HepG2 (cell line): ENCODE results near the gene MXRA8. TPM values are rescaled to one million over a fixed set of nuclear protein-coding genes. Genes with fewer than 3 reads are reported as not detected.

Experiments used
- BRCA1 ChIP-seq: sonication (generic); formaldehyde crosslinking; IDR thresholded peaks from 2 replicates; pipeline ENCODE4 v1.4.0; 2020; ENCODE audit warnings: missing genetic modification reagents
- FOSL1 ChIP-seq: sonication (generic); formaldehyde crosslinking; IDR thresholded peaks from 2 replicates; pipeline ENCODE4 v1.9.0; 2021; ENCODE audit warnings: missing genetic modification reagents, borderline replicate concordance
- FOXA3 ChIP-seq: IDR thresholded peaks from 2 replicates; pipeline ENCODE4 v1.6.1; 2016; ENCODE audit warnings: missing genetic modification reagents, missing compliant biosample characterization
- GZF1 ChIP-seq: sonication (generic); formaldehyde crosslinking; IDR thresholded peaks from 2 replicates; pipeline ENCODE4 v1.5.1; 2020; ENCODE audit warnings: mild to moderate bottlenecking, missing genetic modification reagents
- KLF11 ChIP-seq: IDR thresholded peaks from 2 replicates; pipeline ENCODE4 v1.6.1; 2016; ENCODE audit warnings: missing compliant biosample characterization
- MBNL3 ChIP-seq: fragments of 250-450 bp; sonication (Bioruptor Pico); conservative IDR thresholded peaks from 2 replicates; pipeline ENCODE4 v1.8.0; 2022; ENCODE audit warnings: mild to moderate bottlenecking, inconsistent platforms
- NFKB2 ChIP-seq: sonication (generic); formaldehyde crosslinking; IDR thresholded peaks from 2 replicates; pipeline ENCODE4 v1.4.0; 2020; ENCODE audit warnings: missing genetic modification reagents, borderline replicate concordance
- POLR2A ChIP-seq, 2 experiments: IDR thresholded peaks; 2 replicates each; pipeline ENCODE4 v1.6.1; 2011; ENCODE audit warnings: low read depth in 2 of 2, low read length in 2 of 2, mild to moderate bottlenecking in 1 of 2, moderate library complexity in 1 of 2; ENCODE audit not compliant: insufficient read depth in 1 of 2
- PRMT3 ChIP-seq: sonication (generic); formaldehyde crosslinking; IDR thresholded peaks from 2 replicates; pipeline ENCODE4 v1.8.1; 2022; ENCODE audit warnings: low read depth, mild to moderate bottlenecking, moderate library complexity, missing genetic modification reagents, borderline replicate concordance
- ZBTB1 ChIP-seq: sonication (generic); formaldehyde crosslinking; IDR thresholded peaks from 2 replicates; pipeline ENCODE4 v1.4.0; 2020; ENCODE audit warnings: missing genetic modification reagents, borderline replicate concordance
- ZNF432 ChIP-seq: sonication (generic); formaldehyde crosslinking; IDR thresholded peaks from 2 replicates; pipeline ENCODE4 v1.5.0; 2020; ENCODE audit warnings: missing genetic modification reagents, mild to moderate bottlenecking, borderline replicate concordance
- polyA plus RNA-seq, 8 experiments: library from polyadenylated mRNA; depleted of rRNA in 3 of 8; stranded (reverse) in 7 of 8; unstranded in 1 of 8; fragments of >200 nt; fragmentation: Illumina TruSeq in 4 of 8; extraction: Trizol in 4 of 8; gene quantifications; 2 replicates each; pipeline versions ENCODE4 v1.2.1 to v1.2.3, GENCODE V29; 2011 to 2016; ENCODE audit warnings: low read depth in 4 of 8, missing spikeins in 1 of 8, mixed read lengths in 1 of 8; ENCODE audit not compliant: insufficient read depth in 1 of 8
- total RNA-seq, 5 experiments: library from RNA; depleted of rRNA; stranded (reverse); fragments of >200 nt; fragmentation: Illumina TruSeq; extraction: Trizol; gene quantifications; 2 replicates each; pipeline ENCODE4 v1.2.3, GENCODE V29; 2016; ENCODE audit warnings: low read depth in 1 of 5
- TF ChIP-seq, protein P1 (sequence below): sonication (generic); formaldehyde crosslinking; IDR thresholded peaks from 2 replicates; pipeline ENCODE4 v1.5.0; 2020; ENCODE audit warnings: missing genetic modification reagents, mild to moderate bottlenecking, borderline replicate concordance
- TF ChIP-seq, protein P2 (sequence below): sonication (generic); formaldehyde crosslinking; conservative IDR thresholded peaks from 2 replicates; pipeline ENCODE4 v1.4.0; 2020; ENCODE audit warnings: missing genetic modification reagents
- TF ChIP-seq, protein P3 (sequence below): sonication (generic); formaldehyde crosslinking; IDR thresholded peaks from 2 replicates; pipeline ENCODE4 v1.9.0; 2021; ENCODE audit warnings: missing genetic modification reagents, mild to moderate bottlenecking, borderline replicate concordance
- TF ChIP-seq, protein P4 (sequence below): IDR thresholded peaks from 2 replicates; pipeline ENCODE4 v1.6.1; 2016; ENCODE audit warnings: low read depth, missing genetic modification reagents, missing compliant biosample characterization
- TF ChIP-seq, protein P5 (sequence below): sonication (generic); formaldehyde crosslinking; conservative IDR thresholded peaks from 2 replicates; pipeline ENCODE4 v1.4.0; 2020; ENCODE audit warnings: missing genetic modification reagents

The MXRA8 gene
- total and polyA plus RNA-seq, 2 of the 13 experiments (the other 11 are each of a cell fraction or from before 2014, with no cell fraction given): 19.8 to 44.8 TPM

DNA sequence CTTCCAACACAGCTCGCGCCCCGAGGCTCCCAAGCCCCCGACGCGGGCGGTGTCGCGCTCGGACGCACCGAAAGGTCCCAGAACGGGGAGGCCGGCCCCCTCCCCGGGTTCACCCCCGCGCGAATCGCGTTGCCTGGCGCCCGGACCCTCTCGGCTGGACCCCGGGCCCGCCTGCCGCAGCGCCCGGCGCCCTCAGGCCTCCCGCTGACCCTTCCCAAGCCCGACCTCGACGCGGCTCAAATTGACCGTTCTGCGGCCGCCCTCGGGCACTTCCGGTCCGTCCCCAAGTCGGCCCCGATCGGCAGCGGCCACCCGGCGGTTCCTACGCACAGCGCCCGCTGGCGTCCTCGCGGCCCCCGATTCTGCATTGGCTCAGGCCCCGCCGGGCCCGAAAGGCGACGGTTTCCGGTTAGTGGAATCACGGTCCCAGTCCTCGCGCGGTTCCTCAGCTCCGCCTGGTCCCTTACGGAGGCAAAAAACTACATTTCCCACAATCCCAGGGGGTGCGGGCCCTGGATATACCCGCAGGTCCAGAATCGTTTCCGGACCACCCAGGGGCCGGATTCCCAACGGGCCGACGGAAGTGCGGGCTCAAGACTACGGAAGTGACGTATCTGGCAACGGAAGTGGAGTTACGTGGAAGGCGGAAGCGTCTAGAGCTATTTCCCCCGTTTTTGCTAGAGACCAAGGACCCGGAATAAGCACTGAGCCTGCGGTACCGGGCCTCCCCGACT, 16.7 kb upstream of the MXRA8 start, which contains the start of gene AURKAIP1 (continued):
- TF ChIP-seq PRMT3 (CRISPR knock-in tag) (peak; percentile 65; the same call in 1 of the 2 replicates), FOSL1 (no peak), MBNL3 (CRISPR knock-in tag) (no peak), NFKB2 (CRISPR knock-in tag) (peak; percentile 95; the same call in 1 of the 2 replicates), ZNF432 (CRISPR knock-in tag) (no peak), GZF1 (CRISPR knock-in tag) (peak; percentile 85), POLR2A (IDR thresholded peaks at IDR 0.05; ENCODE audit: insufficient read depth in 1 of 2, low read depth in 2 of 2, low read length in 2 of 2) (peak; percentile 52 to 78), ZBTB1 (CRISPR knock-in tag) (0 out of 2 replicates have a peak, but pooled peaks have one; percentile 81), KLF11 (no peak), FOXA3 (CRISPR knock-in tag) (peak; percentile 82), BRCA1 (no peak)
- TF ChIP-seq, protein P1, sequence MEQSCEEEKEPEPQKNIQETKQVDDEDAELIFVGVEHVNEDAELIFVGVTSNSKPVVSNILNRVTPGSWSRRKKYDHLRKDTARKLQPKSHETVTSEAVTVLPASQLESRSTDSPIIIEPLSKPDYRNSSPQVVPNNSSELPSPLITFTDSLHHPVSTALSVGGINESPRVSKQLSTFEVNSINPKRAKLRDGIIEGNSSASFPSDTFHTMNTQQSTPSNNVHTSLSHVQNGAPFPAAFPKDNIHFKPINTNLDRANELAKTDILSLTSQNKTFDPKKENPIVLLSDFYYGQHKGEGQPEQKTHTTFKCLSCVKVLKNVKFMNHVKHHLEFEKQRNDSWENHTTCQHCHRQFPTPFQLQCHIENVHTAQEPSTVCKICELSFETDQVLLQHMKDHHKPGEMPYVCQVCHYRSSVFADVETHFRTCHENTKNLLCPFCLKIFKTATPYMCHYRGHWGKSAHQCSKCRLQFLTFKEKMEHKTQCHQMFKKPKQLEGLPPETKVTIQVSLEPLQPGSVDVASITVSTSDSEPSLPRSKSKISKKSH (CRISPR knock-in tag): 0 out of 2 replicates have a peak, but pooled peaks have one; percentile 34
- TF ChIP-seq, protein P2, sequence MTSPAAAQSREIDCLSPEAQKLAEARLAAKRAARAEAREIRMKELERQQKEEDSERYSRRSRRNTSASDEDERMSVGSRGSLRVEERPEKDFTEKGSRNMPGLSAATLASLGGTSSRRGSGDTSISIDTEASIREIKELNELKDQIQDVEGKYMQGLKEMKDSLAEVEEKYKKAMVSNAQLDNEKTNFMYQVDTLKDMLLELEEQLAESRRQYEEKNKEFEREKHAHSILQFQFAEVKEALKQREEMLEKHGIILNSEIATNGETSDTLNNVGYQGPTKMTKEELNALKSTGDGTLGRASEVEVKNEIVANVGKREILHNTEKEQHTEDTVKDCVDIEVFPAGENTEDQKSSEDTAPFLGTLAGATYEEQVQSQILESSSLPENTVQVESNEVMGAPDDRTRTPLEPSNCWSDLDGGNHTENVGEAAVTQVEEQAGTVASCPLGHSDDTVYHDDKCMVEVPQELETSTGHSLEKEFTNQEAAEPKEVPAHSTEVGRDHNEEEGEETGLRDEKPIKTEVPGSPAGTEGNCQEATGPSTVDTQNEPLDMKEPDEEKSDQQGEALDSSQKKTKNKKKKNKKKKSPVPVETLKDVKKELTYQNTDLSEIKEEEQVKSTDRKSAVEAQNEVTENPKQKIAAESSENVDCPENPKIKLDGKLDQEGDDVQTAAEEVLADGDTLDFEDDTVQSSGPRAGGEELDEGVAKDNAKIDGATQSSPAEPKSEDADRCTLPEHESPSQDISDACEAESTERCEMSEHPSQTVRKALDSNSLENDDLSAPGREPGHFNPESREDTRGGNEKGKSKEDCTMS (CRISPR knock-in tag): no peak
- TF ChIP-seq, protein P3, sequence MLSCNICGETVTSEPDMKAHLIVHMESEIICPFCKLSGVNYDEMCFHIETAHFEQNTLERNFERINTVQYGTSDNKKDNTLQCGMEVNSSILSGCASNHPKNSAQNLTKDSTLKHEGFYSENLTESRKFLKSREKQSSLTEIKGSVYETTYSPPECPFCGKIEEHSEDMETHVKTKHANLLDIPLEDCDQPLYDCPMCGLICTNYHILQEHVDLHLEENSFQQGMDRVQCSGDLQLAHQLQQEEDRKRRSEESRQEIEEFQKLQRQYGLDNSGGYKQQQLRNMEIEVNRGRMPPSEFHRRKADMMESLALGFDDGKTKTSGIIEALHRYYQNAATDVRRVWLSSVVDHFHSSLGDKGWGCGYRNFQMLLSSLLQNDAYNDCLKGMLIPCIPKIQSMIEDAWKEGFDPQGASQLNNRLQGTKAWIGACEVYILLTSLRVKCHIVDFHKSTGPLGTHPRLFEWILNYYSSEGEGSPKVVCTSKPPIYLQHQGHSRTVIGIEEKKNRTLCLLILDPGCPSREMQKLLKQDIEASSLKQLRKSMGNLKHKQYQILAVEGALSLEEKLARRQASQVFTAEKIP: no peak
- TF ChIP-seq, protein P4, sequence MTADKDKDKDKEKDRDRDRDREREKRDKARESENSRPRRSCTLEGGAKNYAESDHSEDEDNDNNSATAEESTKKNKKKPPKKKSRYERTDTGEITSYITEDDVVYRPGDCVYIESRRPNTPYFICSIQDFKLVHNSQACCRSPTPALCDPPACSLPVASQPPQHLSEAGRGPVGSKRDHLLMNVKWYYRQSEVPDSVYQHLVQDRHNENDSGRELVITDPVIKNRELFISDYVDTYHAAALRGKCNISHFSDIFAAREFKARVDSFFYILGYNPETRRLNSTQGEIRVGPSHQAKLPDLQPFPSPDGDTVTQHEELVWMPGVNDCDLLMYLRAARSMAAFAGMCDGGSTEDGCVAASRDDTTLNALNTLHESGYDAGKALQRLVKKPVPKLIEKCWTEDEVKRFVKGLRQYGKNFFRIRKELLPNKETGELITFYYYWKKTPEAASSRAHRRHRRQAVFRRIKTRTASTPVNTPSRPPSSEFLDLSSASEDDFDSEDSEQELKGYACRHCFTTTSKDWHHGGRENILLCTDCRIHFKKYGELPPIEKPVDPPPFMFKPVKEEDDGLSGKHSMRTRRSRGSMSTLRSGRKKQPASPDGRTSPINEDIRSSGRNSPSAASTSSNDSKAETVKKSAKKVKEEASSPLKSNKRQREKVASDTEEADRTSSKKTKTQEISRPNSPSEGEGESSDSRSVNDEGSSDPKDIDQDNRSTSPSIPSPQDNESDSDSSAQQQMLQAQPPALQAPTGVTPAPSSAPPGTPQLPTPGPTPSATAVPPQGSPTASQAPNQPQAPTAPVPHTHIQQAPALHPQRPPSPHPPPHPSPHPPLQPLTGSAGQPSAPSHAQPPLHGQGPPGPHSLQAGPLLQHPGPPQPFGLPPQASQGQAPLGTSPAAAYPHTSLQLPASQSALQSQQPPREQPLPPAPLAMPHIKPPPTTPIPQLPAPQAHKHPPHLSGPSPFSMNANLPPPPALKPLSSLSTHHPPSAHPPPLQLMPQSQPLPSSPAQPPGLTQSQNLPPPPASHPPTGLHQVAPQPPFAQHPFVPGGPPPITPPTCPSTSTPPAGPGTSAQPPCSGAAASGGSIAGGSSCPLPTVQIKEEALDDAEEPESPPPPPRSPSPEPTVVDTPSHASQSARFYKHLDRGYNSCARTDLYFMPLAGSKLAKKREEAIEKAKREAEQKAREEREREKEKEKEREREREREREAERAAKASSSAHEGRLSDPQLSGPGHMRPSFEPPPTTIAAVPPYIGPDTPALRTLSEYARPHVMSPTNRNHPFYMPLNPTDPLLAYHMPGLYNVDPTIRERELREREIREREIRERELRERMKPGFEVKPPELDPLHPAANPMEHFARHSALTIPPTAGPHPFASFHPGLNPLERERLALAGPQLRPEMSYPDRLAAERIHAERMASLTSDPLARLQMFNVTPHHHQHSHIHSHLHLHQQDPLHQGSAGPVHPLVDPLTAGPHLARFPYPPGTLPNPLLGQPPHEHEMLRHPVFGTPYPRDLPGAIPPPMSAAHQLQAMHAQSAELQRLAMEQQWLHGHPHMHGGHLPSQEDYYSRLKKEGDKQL (CRISPR knock-in tag): peak; percentile 40; the same call in 1 of the 2 replicates
- TF ChIP-seq, protein P5, sequence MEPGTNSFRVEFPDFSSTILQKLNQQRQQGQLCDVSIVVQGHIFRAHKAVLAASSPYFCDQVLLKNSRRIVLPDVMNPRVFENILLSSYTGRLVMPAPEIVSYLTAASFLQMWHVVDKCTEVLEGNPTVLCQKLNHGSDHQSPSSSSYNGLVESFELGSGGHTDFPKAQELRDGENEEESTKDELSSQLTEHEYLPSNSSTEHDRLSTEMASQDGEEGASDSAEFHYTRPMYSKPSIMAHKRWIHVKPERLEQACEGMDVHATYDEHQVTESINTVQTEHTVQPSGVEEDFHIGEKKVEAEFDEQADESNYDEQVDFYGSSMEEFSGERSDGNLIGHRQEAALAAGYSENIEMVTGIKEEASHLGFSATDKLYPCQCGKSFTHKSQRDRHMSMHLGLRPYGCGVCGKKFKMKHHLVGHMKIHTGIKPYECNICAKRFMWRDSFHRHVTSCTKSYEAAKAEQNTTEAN (CRISPR knock-in tag): peak; percentile 64; the same call in 1 of the 2 replicates
